Measurements from ENCODE around the gene FKBP5.

GRCh38 chr6:35590622-35591066 lies 98.1 kb downstream of the FKBP5 start:
- no peak for TF ChIP-seq CTCF (conservative IDR thresholded peaks at IDR 0.05; ENCODE audit: low read length)
- no peak for TF ChIP-seq EZH2phosphoT487 (IDR thresholded peaks at IDR 0.05; ENCODE audit: borderline replicate concordance, low read depth, low read length)
